ENCODE measurements around the gene INO80D.
"Not testable (repeated sequence)": the region's sequence is repeated elsewhere in the genome, so short reads cannot be mapped to it uniquely, and the experiment has no call there.

INO80D gene

DNA sequence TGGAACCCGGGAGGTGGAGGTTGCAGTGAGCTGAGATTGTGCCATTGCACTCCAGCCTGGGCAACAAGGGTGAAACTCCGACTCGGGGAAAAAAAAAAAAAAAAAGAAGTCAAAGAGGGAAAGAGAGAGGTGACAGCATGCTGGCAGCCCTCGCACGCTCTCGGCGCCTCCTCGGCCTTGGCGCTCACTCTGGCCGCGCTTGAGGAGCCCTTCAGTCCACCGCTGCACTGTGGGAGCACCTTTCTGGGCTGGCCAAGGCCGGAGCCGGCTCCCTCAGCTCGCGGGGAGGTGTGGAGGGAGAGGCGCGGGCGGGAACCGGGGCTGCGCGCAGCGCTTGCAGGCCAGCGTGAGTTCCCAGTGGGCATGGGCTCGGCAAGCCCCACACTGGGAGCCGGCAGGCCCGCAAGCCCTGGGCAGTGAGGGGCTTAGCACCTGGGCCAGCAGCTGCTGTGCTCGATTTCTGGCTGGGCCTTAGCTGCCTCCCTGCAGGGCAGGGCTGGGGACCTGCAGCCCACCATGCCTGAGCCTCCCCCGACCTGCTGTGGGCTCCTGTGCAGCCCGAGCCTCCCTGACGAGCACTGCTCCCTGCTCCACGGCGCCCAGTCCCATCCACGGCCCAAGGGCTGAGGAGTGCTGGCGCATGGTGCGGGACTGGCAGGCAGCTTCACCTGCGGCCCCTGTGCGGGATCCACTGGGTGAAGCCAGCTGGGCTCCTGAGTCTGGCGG is 108.9 kb downstream of the INO80D start:
- not testable (repeated sequence) for DNase-seq (ENCODE audit: low read depth)

DNA sequence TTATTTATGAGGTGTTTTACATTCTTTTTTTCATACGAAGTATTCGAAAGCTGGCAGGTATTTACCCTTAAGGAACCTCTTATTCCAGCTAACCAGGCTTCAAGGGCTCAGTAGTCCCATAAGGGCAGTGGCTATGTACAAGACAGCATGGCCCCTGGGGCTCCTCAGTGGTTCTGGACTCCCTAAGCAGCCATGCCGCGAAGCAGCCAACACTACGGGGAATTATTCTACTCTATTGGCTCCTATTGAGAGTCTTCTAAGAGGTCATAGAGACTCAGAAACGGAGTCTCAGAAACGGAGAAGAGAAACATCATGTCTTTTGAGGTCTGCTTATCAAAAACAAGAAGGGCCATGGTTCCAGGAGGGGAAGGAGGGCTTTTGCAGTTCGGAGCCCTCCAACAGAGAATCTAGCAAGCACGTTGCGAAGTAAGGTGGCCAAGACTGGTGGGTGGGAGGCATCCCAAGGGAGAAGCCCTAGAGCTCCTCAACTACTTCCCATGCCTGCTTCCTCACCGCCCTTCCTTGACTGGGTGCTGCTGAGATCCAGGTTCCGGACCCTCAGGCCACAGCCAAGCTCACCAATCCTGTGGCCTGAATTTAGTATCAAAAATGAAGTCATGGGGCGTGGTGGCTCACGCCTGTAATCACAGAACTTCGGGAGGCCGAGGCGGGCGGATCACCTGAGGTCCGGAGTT is 109.7 kb downstream of the INO80D start:
- no peak for DNase-seq (ENCODE audit: low read depth)

DNA sequence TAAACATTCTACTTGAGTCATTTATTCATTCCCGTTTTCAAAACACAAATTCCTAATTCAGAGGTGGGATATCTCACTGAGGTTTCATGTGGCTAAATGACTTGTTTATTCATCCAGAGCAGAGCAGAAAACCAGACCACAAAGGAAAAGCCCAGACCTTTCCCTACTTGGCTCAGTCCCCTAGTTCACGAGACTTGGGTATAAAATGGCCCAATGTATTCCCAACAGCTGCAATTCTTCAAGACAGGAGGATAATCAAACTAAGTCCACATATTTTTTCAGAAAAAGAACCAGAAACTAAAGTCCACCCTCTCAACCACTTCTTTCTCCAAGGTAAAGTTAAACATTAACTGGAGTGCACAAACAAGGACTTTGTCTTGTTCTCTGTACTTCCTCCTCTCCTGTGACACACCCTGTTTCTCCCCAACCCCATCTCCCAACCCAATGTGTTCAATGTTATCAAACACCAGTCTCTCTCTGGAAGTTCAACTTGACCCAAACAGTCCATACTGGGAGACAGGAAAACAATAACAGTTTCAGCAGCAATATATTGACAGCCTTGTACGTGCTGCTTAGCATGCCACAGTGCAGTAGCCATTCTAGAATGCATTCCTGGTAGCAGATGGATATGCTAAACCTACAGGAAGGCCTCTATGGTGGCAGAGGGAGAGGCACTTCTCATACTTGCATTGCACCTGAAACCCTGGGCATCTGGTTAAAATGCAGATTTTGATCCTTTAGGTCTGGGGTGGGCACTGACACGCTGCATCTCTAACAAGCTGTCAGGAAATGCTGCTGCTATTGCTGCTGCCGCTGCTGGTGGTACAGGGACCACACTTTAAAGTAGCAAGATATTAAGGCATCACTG is 110.7 kb downstream of the INO80D start:
- no peak for DNase-seq (ENCODE audit: low read depth)

DNA sequence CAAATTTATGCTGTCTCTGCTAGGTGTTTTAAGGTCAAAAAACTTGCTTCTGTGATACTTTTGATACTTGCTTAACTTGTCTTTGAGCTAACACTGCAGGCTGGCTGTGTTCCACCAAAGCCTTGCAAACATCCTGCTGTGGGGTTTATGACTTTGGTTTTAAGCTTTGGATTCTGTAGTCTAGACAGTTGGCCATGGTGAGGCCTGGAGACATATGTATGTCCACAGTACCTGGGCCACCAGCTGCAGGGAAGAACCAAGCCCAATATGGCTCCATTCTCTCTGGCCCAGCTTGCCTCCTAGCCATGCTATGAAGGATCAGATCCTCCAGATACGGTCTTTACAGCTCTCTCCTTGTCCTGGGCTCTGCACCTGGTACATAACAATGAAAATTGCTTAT is 113.9 kb downstream of the INO80D start:
- no peak for DNase-seq (ENCODE audit: low read depth)

DNA sequence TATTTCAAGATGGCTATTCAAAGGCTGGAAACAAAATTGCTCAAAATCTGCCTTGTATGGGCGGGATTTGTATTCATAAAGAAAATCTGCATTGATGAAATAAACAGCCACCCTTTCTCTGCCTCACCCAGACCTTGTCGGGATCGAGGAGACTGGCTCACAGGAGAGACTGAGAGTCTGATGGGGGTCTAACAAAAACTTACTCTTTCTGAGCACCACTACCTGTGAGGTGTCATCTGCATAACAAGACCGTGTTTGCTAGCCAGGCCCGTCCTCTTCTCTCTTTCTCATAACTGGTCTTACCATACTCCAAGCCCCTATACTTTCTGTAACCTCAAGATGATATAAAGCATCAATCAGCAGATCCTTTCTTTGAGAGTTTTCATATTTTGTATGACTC is 115.6 kb downstream of the INO80D start:
- no peak for DNase-seq (ENCODE audit: low read depth)

DNA sequence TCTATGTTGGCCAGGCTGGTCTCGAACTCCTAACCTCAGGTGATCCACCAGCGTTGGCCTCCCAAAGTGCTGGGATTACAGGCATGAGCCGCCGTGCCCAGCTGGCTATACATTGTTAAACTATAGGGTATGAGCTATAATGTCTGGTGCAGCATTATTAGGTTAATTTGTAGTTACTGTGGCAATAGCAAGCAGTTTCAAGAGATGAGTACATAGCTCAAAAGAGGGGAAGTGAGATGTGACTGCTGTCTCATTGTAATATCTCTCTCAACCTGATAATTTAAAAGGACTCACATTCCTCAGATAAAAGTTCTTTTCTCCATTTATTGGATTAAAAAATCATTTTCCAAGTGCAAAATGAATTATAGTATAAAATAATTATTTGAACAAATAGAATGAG is 116.4 kb downstream of the INO80D start:
- DNase-seq (ENCODE audit: low read depth) = no peak

DNA sequence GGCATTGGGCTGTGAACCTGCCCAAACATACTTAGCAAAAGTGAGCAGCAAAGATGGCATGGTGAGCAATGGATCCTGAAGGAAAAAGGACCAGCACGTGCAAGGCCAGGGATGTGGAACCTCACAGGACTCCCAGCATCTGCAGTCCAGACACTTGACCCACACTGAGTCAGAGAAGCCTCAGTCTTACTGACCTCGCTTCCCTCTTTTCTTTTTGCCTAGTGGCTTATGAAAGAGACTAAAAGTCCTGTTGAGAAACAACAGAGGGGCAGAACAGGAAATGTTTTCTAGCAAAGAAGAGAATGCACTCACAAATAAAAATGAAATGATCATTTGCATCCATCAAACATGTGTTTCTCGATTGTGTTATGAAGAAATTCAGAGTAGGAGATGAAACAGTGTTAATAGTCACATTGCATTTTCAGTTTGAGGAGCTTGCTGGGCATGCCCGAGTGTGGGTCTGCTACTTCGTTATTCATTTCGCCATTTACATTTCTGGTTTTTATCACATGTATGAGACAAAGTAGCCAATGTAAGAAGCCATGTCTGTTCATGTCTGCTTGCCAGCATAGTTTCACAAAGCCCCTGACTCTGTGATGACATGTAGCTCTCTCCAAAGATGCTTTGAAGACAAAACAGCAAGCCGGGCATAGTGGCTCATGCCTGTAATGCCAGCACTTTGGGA is 118.4 kb downstream of the INO80D start:
- DNase-seq (ENCODE audit: low read depth) = no peak

DNA sequence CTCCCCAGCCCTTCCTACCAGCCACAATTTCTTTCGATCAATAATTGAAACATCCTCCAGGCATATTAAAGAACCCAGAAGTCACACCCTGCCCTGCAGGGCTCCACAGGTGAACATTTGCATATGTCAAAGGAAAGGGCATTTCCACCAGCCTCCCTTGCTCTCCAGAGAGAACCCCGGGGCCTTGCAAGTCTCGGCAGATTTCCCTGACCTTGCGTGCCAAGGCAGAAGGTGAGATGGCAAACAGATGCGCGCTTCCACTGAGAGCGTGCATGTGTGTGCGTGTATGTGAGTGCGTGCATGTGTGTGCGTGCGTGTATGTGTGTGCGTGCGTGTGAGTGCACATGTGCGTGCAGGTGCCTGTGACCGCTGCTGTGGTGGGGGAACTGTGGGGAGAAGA is 120.3 kb downstream of the INO80D start:
- DNase-seq (ENCODE audit: low read depth) = no peak

DNA sequence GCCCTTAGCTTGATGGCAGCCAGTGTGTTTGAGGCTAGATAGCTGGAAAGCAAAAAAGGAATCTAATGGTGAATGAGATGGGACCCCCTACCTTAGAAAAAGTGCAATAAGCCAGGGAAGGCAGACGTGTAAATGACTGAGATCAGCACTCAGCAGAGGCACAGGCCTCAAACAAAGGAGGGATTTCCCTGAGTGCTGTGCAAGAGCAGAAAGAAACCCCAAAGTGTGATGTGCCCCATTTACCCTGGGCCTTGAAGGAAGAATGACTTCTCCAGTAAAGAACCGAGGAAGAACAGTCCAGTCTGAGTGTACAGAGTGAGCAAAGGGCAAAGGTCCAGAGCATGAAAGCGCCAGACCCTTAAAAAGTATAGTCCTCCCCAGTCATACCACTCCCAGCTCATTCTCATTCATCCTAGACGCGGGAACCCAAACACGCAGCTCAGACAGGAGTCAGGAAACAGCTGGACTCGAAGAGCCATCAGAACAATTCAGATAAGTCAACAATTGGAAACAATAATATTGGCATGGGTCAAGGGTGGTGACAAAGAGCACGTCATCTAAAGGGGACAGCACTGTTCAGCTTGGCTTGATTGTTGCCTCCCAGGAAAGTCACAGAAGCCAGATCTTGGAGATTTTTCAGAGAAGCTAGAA is 121.7 kb downstream of the INO80D start:
- no peak for DNase-seq (ENCODE audit: low read depth)

DNA sequence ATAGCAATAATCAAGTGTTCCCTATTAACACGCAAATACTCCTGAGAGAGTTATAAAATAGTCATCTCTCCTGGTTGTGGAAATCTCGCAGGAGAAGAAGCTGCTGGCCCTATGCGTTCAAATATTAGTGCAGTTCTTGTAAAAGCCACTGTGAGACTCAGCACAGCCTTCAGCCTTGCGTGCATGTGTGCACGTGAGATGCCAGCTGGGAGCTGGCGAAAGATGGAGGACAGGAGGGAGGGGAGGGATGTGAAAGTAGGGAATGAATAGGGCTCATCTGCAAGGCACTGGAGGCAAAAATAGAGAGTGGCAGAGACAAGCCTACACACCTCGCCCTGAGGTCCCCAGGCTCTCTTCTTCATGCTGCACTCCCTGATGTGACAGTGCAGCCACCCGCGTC is 126.5 kb downstream of the INO80D start:
- DNase-seq (ENCODE audit: low read depth) = no peak

DNA sequence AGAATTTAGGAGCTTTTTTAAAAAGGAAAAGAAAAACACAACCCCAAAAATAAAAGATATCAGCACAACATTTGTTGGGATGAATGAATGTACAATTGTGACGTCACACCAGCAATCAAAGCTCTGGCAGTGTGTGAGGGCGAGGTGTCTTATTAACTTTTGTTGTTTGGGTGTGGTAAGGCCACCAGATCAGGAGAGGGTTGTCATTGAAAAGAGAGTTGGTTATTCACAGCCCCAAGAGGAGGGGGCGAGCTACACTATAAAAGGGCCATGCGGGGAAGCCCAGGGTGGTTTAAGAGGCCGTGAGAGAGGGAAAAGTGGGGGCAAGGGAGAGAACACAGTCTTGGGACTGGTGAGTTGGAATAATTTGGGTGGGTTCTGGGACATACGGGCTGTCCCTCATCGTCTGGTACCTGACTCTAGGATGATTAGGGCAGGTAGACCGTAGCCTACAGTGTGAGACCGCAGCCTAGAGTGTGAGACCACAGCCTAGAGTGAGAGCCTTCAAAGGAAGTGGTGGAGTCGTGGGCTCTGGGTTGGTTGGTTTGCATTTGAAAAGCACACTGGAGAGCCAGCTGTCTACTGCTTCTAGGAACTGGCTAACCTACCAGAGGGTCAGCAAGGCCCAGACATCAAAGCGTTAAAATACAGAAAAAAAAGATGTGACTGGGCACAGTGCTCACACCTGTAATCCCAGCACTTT is 128.4 kb downstream of the INO80D start:
- DNase-seq (ENCODE audit: low read depth) = no peak

DNA sequence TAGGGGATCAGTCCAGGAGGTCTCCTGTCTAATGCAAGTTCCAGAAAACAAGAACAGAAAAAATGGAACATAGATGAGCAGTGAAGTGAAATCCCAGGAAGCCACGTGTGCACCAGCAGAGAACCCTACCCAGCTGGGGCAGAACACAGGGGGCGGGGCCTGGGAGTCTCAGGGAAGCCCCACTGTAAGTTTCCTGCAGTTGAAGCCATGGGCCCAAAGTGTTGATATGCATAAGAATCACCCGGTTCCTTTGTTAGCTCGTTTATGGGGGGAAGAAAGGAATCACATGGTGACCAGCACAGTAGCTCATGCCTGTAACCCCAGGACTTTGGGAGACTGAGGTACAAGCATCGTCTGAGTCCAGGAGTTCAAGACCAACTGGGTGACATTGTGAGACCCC is 131.3 kb downstream of the INO80D start:
- no peak for DNase-seq (ENCODE audit: low read depth)

DNA sequence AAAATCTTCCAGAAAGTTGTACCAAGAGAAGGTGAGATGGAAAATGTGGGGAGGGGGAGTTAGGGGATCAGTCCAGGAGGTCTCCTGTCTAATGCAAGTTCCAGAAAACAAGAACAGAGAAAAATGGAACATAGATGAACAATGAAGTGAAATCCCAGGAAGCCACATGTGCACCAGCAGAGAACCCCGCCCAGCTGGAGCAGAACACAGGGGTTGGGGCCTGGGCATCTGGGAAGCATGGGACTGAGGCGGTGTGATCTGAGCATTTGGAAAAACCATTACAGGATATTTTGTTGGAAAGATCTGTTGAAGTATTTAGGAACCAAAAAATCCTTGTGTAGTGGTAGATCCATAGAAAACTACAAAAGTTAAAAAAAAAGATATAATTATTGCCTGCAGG is 133.7 kb downstream of the INO80D start:
- no peak for DNase-seq (ENCODE audit: low read depth)

DNA sequence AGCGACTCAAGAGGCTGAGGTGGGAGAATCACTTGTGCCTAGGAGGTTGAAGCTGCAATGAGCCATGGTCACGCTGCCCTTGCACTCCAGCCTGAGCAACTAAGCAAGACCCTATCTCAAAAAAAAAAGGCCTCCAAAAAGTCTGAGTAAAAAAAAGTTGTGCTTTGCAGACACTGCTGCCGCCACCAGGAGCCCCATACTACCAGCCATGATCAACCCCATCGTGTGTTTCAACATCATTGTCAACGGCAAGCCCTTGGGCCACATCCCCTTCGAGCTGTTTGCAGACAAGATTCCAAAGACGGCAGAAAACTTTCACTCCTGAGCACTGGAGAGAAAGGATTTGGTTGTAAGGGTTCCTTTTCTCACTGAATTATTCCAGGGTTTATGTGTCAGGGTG is 137.1 kb downstream of the INO80D start:
- DNase-seq (ENCODE audit: low read depth) = no peak

DNA sequence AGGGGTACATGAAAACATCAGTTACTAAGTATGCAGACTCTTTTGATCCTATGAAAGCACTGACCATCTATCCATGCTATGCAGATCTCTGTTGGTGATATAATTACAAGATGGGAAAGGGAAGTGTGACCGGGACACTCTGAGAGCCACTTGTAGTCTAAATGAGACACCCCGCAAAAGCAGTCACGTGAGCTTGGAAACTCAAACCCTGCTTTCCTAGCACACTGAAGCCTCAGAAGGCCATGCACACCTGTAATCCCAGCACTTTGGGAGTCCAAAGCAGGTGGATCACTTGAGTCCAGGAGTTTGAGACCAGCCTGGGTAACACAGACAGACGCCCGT is 137.5 kb downstream of the INO80D start:
- DNase-seq (ENCODE audit: low read depth) = no peak

DNA sequence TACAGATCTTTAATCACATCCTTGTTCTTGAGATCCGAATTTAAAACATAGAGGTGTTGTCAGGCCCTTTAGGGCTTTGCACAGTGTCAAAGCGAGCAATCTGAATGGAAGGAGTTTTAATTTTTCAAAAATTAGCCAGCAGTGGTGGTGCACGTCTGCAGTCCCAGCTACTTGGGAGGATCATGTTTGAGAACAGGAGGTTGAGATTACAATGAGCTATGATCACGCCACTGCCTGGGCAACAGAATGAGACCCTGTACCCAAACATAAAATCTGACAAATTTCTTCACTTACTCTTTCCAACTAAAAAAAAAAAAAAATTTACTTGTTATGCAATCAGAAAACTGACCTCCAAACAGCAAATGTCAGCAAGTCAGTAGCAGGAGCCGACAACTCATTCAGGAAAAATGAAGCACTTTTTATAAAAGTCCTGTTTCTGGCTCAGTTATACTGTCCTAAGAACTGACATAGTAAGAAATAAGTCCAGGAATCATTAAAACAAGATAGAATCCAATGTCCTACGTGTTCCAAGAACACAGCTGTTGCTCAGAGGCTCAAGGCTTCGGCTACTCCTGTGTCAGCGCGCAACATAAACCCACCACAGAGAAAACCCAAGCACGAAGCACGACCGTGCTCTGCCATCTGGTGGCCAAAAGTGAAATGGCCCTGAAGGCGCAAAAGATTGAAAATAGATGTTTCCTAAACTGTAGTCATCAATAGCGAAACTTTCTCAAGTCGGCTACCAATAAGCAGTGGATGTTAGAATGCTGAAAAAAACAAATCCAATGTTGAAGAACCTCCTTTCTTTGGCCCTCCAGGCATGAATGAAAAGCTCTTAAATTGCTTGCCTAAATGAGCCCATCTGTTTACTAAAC is 138.1 kb downstream of the INO80D start:
- peak; percentile 55 for DNase-seq (ENCODE audit: low read depth)

DNA sequence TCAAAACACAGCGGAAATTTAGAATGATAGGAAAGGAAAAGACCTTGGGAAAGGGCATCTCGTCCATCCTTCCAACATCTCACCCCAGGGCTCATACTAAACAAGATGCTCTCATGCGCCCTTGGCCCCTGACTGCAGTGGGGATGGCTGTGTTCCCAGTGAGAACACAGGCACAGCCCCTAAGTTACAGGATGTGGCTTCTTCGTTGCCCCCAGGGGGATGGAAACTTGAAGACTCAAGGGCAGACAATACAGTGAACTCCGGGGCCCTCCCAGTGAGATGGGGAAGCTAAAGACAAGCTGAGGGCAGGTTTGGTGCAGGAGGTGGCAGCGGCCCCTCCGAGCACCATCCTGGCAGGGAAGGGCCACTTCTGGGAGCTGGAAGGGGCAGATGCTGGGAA is 139.7 kb downstream of the INO80D start:
- DNase-seq (ENCODE audit: low read depth) = no peak

Measured in HS-5 (cell line).